NCI-H2227 (cell line): ENCODE measurements around the gene IGFBP6.
"Not testable (repeated sequence)": the region's sequence is repeated elsewhere in the genome, so short reads cannot be mapped to it uniquely, and the experiment has no call there.

ENCODE experiments used
- DNase-seq: peaks from one replicate; lab custom pipeline; 2025; ENCODE audit not compliant: unreplicated experiment; lab: John Stamatoyannopoulos, UW

Gene IGFBP6

GRCh38 chr12:53095596-53095895, 1.9 kb upstream of the IGFBP6 start:
- DNase-seq: not testable (repeated sequence)

DNA sequence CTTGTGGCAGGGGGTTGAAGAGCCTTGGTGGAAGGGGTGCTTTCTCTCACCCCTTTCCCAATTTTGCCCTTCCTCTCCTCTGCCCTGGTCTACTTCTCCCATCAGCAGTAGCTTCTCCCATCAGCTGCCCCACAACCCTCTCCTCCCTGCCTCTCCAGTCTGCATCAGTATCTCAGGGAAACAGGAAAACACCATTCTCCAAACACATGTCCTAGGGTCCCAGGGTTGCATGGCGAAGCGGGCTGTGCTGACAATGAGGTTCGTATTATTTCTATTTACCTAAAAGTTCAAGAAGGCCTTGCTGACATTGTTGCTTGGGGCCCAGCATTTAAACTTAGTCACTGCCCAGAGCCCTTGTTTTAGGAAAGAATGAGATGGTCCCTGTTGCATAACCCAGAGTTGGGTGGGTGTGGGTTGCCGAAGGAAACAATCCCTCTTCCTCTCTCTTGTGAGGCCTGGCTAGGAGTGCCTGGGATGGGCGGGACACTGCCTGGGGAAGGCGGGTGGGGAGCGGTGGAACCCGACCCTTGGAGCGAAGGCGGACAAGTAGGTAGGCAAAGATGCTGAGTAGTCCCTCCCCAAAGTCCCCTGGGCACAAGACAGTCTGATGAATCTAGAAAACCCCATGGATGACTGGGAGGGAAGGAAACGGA, 1.3 kb upstream of the IGFBP6 start:
- peak; percentile 20 for DNase-seq

GRCh38 chr12:53096759-53097158, 708 bp upstream of the IGFBP6 start:
- DNase-seq: no peak

GRCh38 chr12:53097207-53097563, 282 bp upstream of the IGFBP6 start:
- DNase-seq: peak; percentile 16

GRCh38 chr12:53098354-53098981, 1.0 kb downstream of the IGFBP6 start:
- DNase-seq: no peak

- peak; percentile 73 for DNase-seq
Observed at GRCh38 chr12:53099071-53099882, 1.8 kb downstream of the IGFBP6 start.

- DNase-seq: no peak
Observed at GRCh38 chr12:53100466-53101151, 3.1 kb downstream of the IGFBP6 start.

DNA sequence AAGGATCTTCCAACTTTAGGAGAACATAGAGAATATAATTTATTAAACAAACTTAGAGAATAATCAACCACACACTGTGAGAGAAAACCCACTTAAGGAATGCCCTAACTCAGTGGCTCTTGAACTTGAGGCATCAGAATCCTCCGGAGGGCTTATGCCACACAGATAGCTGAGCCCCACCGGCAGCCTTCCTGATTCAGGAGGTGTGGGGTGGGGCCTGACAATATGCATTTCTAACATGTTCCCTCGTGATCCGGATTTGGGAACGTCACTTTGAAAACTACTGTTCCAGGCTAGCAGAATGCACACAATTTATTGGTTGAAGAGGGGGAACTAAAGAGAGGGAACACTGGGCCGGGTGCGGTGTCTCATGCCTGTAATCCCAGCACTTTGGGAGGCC, 3.8 kb downstream of the IGFBP6 start:
- no peak for DNase-seq

GRCh38 chr12:53101931-53102781, 4.7 kb downstream of the IGFBP6 start:
- DNase-seq: no peak

DNA sequence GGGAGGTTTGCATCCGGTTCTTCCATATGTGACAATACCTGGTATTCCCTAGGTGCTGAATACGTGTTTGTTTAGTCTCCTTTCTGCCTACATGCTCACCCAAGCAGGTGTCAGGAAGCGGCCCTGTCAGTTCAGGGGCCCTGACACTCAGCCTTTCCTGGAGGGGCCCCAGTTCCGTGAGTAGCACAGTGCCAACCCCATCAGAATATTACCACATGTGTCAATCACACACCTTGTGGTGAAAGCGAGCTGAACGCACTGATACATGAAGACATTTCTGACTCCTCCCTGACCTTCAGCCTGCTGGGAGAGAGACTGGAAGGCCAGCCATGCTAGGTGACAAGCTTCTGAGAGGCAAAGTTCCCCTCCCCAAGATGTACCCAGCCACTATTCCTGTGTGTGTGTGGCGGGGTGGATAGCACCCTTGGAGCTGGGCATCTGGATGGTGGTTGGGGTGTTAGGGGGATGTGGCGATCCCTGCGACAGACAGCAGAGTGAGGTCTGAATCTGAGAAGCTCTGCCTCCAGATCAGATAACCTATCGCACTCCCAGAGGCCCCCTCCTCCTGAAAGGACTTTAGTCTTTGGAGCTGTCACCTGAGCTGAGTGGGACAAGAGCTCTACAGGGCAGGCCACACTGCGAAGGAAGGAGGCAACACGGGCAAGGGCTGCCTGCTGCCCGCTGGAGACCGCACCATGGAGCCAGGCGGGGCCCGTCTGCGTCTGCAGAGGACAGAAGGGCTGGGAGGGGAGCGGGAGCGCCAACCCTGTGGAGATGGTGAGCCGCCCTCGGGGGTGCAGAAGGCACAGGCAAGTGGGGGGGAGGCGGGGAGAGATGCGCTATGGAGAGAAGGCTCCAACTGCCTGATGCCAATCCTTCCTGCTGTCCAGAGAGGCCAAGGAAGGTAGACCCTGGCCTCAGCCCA, 5.7 kb downstream of the IGFBP6 start, which contains the start of gene SOAT2:
TSS of gene SOAT2 (plus strand) at position 604 of the 925 bp plus-strand sequence. CDS start at position 696, 92 bp downstream.
- no peak for DNase-seq

GRCh38 chr12:53103860-53104305, 6.4 kb downstream of the IGFBP6 start:
- DNase-seq: no peak

- DNase-seq: no peak
Observed at GRCh38 chr12:53105256-53105655, 7.8 kb downstream of the IGFBP6 start.

DNA sequence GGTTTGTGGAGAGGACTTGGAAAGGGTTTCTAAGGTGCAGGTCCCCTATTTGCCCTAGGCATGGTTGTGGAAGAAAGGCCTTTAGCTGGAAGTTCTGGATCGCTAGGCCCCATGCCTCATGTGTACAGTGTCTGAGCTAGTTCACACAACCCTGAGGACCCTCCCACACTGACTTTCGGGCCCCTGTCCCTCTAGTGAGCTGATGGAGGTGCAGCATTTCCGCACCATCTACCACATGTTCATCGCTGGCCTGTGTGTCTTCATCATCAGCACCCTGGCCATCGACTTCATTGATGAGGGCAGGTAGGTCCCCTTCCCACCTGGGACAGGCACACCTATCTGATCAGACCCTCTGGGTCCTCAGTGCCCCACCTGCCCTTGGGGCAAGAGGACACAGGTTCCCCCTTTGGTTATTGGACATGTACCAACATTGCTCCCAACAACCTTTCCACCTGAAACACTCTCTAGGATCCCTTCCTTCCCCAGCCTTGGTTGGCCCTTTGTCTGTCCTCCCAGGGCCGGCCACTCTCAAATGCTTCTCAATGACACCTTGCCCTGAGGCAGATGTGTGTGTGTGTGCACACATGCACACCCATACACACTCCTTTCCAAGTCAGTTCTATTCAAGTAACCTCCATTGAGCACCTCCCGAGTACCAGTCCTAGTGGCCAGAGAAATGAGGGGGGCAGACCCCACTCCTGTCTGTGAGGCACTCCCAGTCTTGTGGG, 8.4 kb downstream of the IGFBP6 start:
- no peak for DNase-seq

- no peak for DNase-seq
Observed at GRCh38 chr12:53107122-53107521, 9.7 kb downstream of the IGFBP6 start.

DNA sequence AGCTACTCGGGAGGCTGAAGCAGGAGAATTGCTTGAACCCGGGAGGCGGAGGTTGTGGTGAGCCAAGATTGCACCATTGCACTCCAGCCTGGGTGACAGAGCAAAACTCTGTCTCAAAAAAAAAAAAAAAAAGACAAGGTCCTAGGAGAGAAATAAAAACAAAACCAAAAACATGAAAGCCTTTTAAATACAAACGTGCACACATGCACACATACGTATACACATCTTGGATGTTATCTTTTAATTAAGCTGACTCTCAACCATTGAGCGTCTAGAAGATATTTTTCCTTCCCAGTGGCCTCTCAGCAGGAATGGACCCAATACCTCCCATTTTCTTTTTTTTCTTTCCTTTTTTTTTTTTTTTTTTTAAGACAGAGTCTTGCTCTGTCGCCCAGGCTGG, 15.0 kb downstream of the IGFBP6 start:
- DNase-seq: not testable (repeated sequence)

GRCh38 chr12:53113136-53113705, 15.8 kb downstream of the IGFBP6 start:
- no peak for DNase-seq

- DNase-seq: no peak
Observed at GRCh38 chr12:53113951-53114350, 16.5 kb downstream of the IGFBP6 start.

GRCh38 chr12:53115112-53115890, 17.8 kb downstream of the IGFBP6 start:
- no peak for DNase-seq
